ENCODE data around the gene DGKD.

The DGKD gene

DNA sequence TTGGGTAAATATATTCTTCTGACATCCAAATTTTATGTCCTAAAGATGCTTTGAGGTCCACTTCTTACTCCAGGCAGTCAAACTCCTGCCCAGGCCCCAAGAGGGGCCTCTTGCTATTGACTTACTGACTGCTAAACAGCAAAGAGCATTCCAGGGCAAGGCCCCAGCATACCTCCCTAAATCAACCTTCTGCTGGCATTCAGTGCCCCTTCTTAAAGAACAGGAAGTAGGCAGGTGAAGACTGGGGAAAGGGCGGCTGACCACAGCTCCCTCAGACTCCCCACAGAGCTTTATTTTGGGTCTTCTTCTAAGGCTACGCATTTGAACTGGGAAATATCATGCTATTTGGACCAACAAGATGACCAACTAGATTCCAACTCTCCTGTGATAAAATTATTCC is 143.4 kb downstream of the DGKD start:
- TF ChIP-seq, protein P1, sequence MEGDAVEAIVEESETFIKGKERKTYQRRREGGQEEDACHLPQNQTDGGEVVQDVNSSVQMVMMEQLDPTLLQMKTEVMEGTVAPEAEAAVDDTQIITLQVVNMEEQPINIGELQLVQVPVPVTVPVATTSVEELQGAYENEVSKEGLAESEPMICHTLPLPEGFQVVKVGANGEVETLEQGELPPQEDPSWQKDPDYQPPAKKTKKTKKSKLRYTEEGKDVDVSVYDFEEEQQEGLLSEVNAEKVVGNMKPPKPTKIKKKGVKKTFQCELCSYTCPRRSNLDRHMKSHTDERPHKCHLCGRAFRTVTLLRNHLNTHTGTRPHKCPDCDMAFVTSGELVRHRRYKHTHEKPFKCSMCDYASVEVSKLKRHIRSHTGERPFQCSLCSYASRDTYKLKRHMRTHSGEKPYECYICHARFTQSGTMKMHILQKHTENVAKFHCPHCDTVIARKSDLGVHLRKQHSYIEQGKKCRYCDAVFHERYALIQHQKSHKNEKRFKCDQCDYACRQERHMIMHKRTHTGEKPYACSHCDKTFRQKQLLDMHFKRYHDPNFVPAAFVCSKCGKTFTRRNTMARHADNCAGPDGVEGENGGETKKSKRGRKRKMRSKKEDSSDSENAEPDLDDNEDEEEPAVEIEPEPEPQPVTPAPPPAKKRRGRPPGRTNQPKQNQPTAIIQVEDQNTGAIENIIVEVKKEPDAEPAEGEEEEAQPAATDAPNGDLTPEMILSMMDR (IDR thresholded peaks at IDR 0.05), result no peak
- no peaks in the 10 kb centered on the region for H3K9me3 ChIP-seq
- no peaks in the 10 kb centered on the region for H3K27me3 ChIP-seq
- no peak overlapping the region for H3K27ac ChIP-seq
- H3K4me3 ChIP-seq (ENCODE audit: low read depth in 1 of 2, low read length in 1 of 2), result no peak overlapping the region
- H3K36me3 ChIP-seq, result no peaks in the 10 kb centered on the region
- no peaks in the 10 kb centered on the region for H3K4me1 ChIP-seq (ENCODE audit: control insufficient read depth in 1 of 2, insufficient read depth in 1 of 2, low read depth in 1 of 2, low read length in 1 of 2)

DNA sequence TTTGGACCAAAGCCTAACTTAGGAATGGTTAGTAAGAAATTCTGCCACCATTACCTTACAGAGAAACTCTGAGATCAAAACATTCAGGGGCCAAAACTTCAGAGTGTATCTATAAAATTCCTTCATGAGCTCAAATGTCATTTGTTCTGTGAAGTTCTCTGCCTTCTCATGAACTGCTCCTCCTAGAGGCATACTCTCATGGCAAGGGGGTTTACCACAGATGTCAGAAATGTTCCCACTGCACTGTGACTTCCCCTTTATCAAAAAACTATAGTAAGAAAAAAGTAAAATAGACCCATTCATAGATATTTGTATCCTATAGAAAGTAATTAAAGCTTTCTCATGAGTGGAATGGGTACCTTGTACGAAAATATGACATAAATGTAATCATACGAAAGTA is 143.8 kb downstream of the DGKD start:
- no peaks in the 10 kb centered on the region for H3K4me1 ChIP-seq (ENCODE audit: control insufficient read depth in 1 of 2, insufficient read depth in 1 of 2, low read depth in 1 of 2, low read length in 1 of 2)
- no peaks in the 10 kb centered on the region for H3K9me3 ChIP-seq
- H3K36me3 ChIP-seq, result no peaks in the 10 kb centered on the region
- TF ChIP-seq, protein P1 (IDR thresholded peaks at IDR 0.05), result no peak
- H3K4me3 ChIP-seq (ENCODE audit: low read depth in 1 of 2, low read length in 1 of 2), result no peak overlapping the region
- H3K27me3 ChIP-seq, result no peaks in the 10 kb centered on the region
- H3K27ac ChIP-seq, result no peak overlapping the region

DNA sequence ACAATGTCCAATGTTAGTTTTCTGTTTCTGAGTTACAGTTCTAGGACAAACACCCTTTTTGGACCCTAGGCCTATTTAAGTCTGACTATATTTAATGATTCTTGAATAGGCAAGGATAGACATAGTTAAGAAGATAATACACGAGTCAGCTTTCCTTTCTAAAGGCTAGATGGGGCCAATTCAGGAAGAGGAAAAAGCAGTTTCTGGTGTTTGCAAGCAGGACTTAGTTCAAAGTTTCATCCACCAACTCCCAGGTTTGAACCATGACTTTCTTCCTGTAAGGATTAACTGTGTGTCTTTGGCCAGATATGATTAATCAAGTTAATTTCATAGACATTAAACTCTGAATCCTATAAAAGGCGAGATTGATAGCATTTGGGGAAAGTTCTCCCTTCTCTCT is 145.6 kb downstream of the DGKD start:
- H3K9me3 ChIP-seq, result no peaks in the 10 kb centered on the region
- no peaks in the 10 kb centered on the region for H3K27me3 ChIP-seq
- H3K36me3 ChIP-seq, result no peaks in the 10 kb centered on the region
- no peak overlapping the region for H3K27ac ChIP-seq
- no peaks in the 10 kb centered on the region for H3K4me1 ChIP-seq (ENCODE audit: control insufficient read depth in 1 of 2, insufficient read depth in 1 of 2, low read depth in 1 of 2, low read length in 1 of 2)
- TF ChIP-seq, protein P1 (IDR thresholded peaks at IDR 0.05), result no peak
- no peak overlapping the region for H3K4me3 ChIP-seq (ENCODE audit: low read depth in 1 of 2, low read length in 1 of 2)

DNA sequence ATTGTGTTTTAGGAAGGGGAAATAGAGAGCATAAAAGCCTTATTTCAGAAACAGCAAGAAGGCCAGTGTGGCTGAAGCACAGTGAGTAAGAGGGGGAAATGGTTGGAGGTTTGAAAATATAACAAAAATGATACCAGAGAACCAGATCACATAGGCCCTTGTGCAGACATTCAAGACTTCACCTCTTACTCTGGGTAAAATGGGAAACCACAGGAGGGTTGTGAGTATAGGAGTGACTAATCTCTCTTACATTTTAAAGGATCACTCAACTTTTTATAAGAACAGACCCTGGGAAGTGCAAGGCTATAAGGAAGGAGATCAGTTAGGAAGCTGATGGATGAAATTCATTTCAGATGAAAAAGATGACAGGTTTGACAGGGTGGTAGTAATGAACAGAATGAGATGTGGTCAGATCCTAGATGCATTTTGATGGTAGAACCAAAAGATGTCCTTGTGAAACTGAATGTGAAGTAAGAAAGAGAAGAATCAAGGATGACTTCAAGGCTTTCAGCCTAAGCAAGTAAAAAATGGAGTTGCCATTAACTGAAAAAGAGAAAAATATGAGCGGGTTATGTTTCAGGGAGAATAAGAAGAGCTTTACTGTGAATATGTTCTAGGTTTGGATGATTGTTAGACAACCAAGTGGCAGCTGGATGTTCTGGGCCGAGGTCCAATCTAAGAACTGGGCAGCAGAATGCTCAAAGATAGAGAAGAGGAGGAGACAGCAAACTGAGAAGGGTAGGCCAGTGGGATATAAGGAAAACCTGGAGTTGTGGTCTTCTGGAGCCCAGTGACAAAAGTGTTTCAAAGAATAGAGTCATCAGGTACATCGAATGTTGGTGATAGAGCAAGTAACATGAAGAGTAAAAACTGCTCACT is 147.1 kb downstream of the DGKD start:
- H3K4me3 ChIP-seq (ENCODE audit: low read depth in 1 of 2, low read length in 1 of 2), result no peak overlapping the region
- H3K9me3 ChIP-seq, result no peaks in the 10 kb centered on the region
- no peaks in the 10 kb centered on the region for H3K4me1 ChIP-seq (ENCODE audit: control insufficient read depth in 1 of 2, insufficient read depth in 1 of 2, low read depth in 1 of 2, low read length in 1 of 2)
- H3K27me3 ChIP-seq, result no peaks in the 10 kb centered on the region
- TF ChIP-seq, protein P1 (IDR thresholded peaks at IDR 0.05), result no peak
- no peak overlapping the region for H3K27ac ChIP-seq
- no peaks in the 10 kb centered on the region for H3K36me3 ChIP-seq

DNA sequence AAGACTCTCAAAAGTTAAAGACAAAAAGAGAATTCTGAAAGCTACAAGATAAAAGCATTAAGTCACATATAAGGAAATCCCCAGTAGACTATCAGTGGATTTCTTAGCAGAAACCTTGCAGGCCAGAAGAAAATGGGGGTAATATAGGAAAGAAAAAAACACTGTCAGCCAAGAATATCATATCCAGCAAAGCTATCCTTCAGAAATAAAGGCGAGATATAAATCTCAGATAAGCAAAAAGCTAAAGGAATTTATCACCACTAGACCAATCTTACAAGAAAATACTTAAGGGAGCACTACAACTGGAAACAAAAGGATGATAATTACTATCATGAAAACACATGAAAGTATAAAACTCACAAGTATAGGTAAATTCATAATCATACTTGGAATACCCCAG is 149.2 kb downstream of the DGKD start:
- H3K27me3 ChIP-seq, result no peaks in the 10 kb centered on the region
- no peak overlapping the region for H3K4me3 ChIP-seq (ENCODE audit: low read depth in 1 of 2, low read length in 1 of 2)
- H3K4me1 ChIP-seq (ENCODE audit: control insufficient read depth in 1 of 2, insufficient read depth in 1 of 2, low read depth in 1 of 2, low read length in 1 of 2), result no peaks in the 10 kb centered on the region
- no peak overlapping the region for H3K27ac ChIP-seq
- TF ChIP-seq, protein P1 (IDR thresholded peaks at IDR 0.05), result no peak
- no peaks in the 10 kb centered on the region for H3K36me3 ChIP-seq
- no peaks in the 10 kb centered on the region for H3K9me3 ChIP-seq
